ENCODE results near the gene ITGA1.
"Not testable (repeated sequence)": the region's sequence is repeated elsewhere in the genome, so short reads cannot be mapped to it uniquely, and the experiment has no call there.

The ITGA1 gene

GRCh38 chr5:52802272-52802973 lies 14.7 kb downstream of the ITGA1 start:
- no peak for DNase-seq

DNA sequence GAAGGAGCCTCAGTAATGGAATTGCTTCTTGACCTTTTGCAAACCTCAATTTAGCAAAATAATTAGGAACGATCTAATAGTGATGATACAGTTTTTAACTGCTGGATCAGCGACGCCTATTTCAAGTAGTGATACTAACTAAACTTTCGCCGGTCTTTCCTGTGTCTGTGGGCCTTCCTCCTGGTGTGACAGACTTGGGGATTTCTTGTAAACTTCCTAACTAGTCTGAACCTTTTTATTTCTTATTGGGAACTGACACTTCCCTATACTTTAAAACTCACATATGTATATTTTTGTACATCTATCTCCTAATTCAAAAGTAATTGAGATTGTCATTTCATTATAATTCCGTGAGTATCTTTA lies 15.2 kb downstream of the ITGA1 start:
- no peak for DNase-seq

- DNase-seq: no peak
Observed at GRCh38 chr5:52804387-52804791, 16.7 kb downstream of the ITGA1 start.

DNA sequence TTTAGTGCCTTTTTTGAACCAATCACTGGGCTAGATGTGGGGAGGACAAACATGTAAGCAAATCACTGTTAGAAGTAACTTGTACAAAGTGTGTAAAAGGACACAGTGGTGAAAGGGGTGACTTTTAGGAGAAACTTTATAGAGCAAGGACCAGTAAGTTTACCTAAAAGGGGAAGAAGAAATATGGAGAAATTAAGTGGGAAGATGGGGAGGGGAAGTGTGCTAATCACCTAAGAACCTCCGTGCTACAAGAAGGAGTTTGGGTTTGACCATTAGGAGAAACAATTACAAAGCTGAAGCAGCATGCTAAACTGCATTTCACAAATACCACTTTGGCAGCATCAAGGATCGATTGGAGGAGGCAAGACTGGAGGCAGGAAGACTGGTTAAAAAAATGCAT lies 17.3 kb downstream of the ITGA1 start:
- no peak for DNase-seq

- no peak for DNase-seq
Observed at GRCh38 chr5:52805615-52806014, 17.9 kb downstream of the ITGA1 start.

- no peak for DNase-seq
Observed at GRCh38 chr5:52807037-52807436, 19.3 kb downstream of the ITGA1 start.

- DNase-seq: no peak
Observed at GRCh38 chr5:52807723-52808122, 20.0 kb downstream of the ITGA1 start.

DNA sequence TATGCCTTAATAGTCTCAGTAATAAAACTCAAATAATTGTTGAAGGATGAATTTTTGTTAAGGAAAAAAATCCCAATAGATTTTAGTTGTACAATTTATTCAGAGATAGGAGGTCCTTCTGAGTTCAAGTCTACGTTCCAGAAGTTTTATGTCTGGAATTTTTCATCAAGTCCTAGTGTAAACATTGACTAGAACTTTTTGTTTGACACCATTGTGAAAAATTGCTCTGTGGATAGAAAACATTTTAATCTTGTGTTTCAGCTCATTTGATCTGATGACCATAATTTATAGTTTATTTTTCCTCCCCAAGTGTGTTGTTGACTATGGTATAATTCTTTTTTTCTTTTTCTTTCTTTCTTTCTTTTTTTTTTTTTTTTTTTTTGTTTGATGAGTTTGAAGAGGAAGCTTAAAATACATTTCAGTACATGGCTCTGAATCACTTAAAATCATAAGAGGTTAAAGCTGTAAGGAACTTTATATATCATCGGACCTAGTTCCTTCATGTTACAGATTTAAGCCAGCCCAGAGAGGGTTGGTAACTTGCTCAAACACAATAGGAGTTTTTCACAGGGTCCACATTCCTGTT lies 20.7 kb downstream of the ITGA1 start:
- no peak for DNase-seq

DNA sequence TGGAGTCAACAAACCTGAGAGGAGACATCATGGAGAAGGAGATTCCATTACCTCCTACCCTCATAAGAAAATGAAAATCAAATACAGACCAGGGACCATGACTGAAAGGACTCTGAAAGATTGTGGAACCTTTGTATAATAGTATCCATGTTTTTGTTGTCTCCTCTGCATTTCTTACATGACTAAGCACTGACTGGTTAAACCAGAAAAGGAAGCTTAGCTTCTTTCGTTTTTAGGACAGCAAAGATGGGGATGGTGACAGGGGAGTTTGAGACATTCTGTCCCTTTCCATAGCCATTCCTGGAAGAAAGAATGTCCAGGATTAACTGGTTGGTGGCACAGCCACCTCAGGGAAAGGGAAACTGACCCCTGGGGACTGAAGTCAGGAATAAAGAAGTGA lies 22.2 kb downstream of the ITGA1 start:
- no peak for DNase-seq

DNA sequence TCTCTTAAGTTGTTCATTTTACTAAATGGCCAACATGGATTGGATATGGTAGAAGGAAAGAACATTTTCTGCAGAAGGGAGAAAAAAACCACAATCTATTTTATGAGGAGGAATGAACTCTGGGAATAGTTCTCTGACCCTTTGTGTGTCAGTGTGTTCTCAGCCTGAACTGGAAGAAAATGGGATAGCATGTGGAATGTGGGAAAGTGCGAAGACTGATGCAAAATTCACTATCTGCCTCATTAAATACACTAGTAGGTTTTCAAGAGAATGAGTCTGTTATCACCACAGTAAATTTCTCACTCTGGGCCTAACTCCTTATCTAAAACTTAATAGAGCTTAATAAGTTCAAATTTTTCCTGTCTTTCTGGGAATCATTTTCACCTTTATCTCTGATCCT lies 22.7 kb downstream of the ITGA1 start:
- no peak for DNase-seq

DNA sequence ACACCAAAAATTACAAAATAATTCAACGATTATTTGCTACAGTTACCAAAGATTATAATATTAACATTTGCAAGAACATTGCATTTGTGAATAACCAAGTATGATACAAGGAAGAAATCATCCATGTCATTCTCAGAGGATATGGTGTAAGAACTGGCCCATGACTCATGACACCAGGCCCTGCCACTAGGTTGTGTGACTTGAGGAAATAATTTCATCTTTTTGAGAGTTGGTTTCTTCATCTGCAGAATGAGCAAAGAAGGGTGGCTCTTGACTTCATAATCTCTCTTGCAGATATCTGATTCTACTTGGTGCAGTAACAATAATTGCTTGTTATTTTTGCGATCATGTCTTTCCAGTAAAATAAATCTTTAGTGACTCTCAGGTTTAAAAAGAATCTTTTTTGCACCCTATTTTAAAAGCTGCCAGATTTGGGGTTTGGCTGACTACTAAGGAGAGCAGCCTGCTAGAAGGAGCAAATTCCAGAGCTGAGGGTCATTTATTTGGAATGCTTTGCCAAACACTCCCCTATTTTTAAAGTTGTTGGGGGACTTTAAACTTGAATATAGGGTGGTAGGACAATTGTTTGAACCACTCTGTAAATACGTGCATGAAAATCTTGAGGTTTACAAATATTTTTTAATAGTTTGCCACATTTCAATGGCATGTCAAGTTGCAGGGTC lies 23.5 kb downstream of the ITGA1 start:
- no peak for DNase-seq

- no peak for DNase-seq
Observed at GRCh38 chr5:52814352-52815148, 26.8 kb downstream of the ITGA1 start.

GRCh38 chr5:52817818-52818217 lies 30.1 kb downstream of the ITGA1 start:
- DNase-seq: no peak

DNA sequence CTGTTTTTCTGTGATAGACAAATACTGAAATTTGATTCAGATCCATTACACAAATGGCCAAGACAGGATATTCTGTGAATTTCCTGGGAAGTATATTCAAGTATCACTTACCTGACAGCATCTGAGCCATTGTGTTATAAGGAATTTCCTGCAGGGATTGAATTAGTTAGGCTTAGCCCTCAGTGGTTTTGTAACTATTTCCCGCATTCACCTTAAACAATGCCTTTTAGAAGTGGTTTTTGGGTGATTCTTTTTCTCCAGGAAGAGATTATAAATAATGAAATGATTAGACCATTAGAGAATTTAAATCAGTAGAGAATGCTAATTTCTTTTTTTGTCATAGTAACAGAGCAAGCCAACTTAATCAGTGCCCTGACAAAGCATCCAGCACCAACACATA lies 30.6 kb downstream of the ITGA1 start:
- no peak for DNase-seq

- not testable (repeated sequence) for DNase-seq
Observed at GRCh38 chr5:52818807-52819206, 31.1 kb downstream of the ITGA1 start.

DNA sequence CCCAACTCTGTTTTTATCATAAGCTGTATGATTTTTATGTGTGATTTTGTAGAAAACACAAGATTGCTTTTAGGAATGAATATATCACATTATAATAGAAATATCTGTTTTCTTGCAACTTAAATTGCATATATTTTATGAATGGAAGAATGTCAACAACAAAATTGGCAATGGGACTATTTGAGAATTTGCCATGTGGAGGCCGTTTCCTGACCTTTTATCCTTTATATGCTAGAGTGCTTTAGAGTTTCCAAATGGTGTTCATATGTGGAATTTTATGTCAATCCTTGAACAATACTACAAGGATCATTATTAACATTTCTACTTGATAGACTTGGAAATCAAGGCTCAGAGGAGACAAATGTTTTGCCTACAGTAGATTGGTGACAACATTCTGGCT lies 34.2 kb downstream of the ITGA1 start:
- DNase-seq: no peak

- no peak for DNase-seq
Observed at GRCh38 chr5:52822437-52822836, 34.7 kb downstream of the ITGA1 start.

- DNase-seq: no peak
Observed at GRCh38 chr5:52824827-52825226, 37.1 kb downstream of the ITGA1 start.

DNA sequence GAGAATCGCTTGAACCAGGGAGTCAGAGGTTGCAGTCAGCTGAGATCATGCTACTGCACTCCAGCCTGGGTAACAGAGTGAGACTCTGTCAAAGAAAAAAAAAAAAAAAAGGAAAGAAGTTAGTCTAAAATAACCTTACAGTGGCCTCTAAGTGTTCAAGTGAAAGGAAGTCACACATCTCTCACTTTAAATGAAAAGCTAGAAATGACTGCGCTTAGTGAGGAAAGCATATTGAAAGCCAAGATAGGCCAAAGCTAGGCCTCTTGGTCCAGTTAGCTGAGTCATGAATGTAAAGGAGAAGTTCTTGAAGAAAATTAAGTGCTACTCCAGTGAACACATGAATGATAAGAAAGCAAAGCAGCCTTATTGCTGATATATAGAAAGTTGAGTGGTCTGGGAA lies 38.1 kb downstream of the ITGA1 start:
- no peak for DNase-seq

- DNase-seq: no peak
Observed at GRCh38 chr5:52827815-52828214, 40.1 kb downstream of the ITGA1 start.

DNA sequence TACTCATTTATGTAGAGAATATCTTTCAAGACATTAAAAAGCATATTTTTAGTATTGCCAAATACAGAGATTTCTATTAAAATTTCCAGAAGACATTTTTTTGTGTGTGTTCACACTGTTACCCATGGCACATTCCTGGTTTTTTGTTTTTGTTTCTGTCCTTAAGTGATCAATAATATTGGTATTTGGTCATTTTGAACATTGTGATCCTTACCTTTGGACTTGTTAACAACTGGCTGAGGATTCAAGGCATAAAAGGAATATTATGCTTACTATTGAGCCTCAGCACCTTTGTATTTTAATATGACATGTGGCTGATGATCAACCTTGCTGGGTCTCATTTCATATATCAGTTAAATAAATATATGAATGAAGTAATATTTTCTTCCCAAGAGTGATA lies 41.9 kb downstream of the ITGA1 start:
- no peak for DNase-seq

DNA sequence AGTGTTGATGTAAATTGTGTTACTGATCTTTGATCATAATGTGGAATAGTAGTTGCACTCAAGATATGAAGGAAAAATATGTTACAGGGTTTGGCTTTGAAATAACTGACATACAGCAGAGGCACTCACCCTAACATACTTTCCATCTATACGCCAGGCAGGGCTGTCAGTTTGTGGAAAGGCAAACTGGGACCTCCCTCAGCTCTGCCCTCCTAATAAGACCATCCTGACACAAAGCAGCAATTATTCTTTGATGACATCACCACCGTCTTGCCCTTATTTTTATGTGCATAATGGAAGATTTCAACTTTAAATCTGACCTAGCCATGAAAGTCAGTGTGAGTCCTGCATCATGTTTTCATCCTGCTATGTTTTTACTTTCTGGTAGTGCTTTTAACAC lies 42.9 kb downstream of the ITGA1 start:
- no peak for DNase-seq

DNA sequence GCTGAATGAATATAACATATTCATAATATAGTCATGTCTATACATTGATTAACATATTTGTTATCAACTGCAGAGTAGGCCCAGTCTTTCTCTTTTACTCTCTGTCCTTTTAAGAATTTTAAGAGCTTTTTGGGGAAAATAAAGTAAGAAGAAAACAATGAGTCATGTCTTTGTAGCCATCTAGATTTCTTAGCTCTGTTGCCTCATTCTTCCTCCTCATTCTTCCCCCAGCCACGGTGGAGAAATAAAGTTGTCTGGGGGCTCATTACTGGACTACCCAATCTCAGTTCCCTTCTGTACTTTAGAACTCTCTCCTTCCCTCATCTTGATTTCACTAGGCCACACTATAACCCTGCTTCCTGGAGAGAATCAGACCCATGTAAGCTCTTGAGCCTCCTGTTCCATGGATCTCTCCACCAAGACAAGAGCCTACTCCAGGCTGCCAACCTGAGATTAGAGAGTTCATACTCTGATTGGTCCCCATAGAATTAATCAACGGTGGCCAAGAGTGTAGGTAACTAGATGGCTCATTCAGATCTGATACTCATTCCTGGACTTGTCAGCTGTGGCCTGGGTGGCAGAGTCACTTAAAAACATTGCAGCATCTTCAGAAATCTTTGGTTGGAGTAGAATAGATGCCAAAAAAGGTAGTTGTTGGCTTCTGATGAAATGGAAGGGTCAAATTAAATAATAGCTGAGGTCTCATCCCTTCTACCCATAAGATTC lies 44.2 kb downstream of the ITGA1 start:
- DNase-seq: no peak
